Thymus (tissue), 11 donors: ENCODE measurements around the gene INSR. TPM values are rescaled to one million over a fixed set of nuclear protein-coding genes. Genes with fewer than 3 reads are reported as not detected.

ENCODE experiments used
- DNase-seq, 9 donors: peaks; one replicate each; pipeline ENCODE4 v3.0.0-alpha.2; 2013; ENCODE audit warnings: low spot score in 9 of 9, low read depth in 6 of 9, missing footprints in 1 of 9
- H3K27ac ChIP-seq, 2 donors: one replicate each; pipeline ENCODE4 v1.5.1; 2013; ENCODE audit warnings: control low read depth in 1 of 2, low read depth in 1 of 2, low read length in 1 of 2, mild to moderate bottlenecking in 1 of 2, moderate library complexity in 1 of 2
- H3K27me3 ChIP-seq, 2 donors: one replicate each; pipeline ENCODE4 v1.5.1; 2013; ENCODE audit warnings: low read length in 1 of 2; ENCODE audit not compliant: control insufficient read depth in 2 of 2, insufficient read depth in 1 of 2
- H3K36me3 ChIP-seq, 2 donors: one replicate each; pipeline ENCODE4 v1.5.1; 2013; ENCODE audit warnings: low read length in 1 of 2, mild to moderate bottlenecking in 1 of 2, moderate library complexity in 1 of 2; ENCODE audit not compliant: control insufficient read depth in 2 of 2, insufficient read depth in 2 of 2
- H3K4me1 ChIP-seq, 2 donors: one replicate each; pipeline ENCODE4 v1.5.1; 2013; ENCODE audit warnings: low read length in 2 of 2; ENCODE audit not compliant: control insufficient read depth in 2 of 2, insufficient read depth in 2 of 2
- H3K4me3 ChIP-seq, 2 donors: one replicate each; pipeline ENCODE4 v1.5.1; 2013; ENCODE audit warnings: low read length in 2 of 2, control low read depth in 1 of 2, mild to moderate bottlenecking in 1 of 2
- H3K9me3 ChIP-seq, 2 donors: one replicate each; pipeline ENCODE4 v1.5.1; 2013; ENCODE audit warnings: low read length in 1 of 2, mild to moderate bottlenecking in 1 of 2; ENCODE audit not compliant: control insufficient read depth in 2 of 2, insufficient read depth in 1 of 2
- WGBS: extraction: QIAGEN DNeasy Blood & Tissue Kit; methylation state at CpG from one replicate; pipeline ENCODE4 v1.1.7; 2013; 5-methylcytosine and 5-hydroxymethylcytosine counted together
- polyA plus RNA-seq: library from polyadenylated mRNA; stranded (reverse); fragments of 200-250 nt; gene quantifications from one replicate; pipeline ENCODE4 v1.2.3, GENCODE V29; 2013
- total RNA-seq: library from RNA; stranded (reverse); fragments of 120-200 nt; gene quantifications from one replicate; pipeline ENCODE4 v1.2.4, GENCODE V29; 2013
- donor health status: healthy.

Gene INSR
- total and polyA plus RNA-seq, 2 donors = 5.5 to 6.0 TPM

DNA sequence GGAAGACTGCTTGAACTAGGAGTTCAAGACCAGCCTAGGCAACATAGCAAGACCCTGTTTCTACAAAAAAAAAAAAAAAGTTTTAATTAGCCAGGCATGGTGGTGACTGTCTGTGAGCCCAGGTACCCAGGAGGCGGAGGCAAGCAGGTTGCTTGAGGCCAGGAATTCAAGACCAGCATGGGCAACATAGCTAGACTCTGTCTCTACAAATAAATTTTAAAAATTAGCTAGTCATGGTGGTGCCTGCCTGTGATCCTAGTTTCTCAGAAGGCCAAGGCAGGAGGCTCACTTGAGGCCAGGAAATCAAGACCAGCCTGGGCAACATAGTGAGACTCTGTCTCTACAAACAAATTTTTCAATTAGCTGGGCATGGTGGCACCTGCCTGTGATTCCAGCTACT lies 6.1 kb downstream of the INSR start:
- H3K27ac ChIP-seq = no peak overlapping the region
- peaks cover under 1 to 7% of the 10 kb centered on the region in 2 donors for H3K4me1 ChIP-seq
- DNase-seq = no peak
- H3K36me3 ChIP-seq = no peaks in the 10 kb centered on the region
- H3K27me3 ChIP-seq = peaks cover 0 to 6% of the 10 kb centered on the region in 2 donors
- H3K9me3 ChIP-seq = no peaks in the 10 kb centered on the region
- 100% methylated on average over 1 of the region's 1 CpG for WGBS
- no peak overlapping the region for H3K4me3 ChIP-seq

DNA sequence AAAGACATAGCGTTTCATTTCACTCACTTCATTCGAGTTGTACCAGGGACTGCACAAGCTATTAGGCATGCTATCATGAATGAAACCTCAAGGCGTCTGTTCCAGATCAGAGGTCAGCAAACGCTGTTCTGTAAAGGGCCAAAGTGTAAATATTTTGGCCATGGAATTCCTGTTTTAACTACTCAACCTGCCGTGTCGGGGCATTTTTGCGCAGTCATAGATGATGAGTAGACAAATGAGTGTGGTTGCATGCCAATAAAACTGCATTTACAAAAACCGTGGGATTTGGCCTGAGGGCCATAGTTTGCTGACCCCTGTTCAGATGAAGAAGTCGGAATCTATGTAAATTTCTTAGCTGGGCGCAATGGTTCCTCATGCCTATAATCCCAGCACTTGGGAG lies 6.5 kb downstream of the INSR start:
- WGBS = 96% methylated on average over 10 of the region's 10 CpGs
- H3K4me1 ChIP-seq = peaks cover 0 to 3% of the 10 kb centered on the region in 2 donors
- no peaks in the 10 kb centered on the region for H3K9me3 ChIP-seq
- H3K27ac ChIP-seq = no peak overlapping the region
- no peak for DNase-seq
- H3K4me3 ChIP-seq = no peak overlapping the region
- H3K36me3 ChIP-seq = no peaks in the 10 kb centered on the region
- H3K27me3 ChIP-seq = peaks cover 0 to 2% of the 10 kb centered on the region in 2 donors

DNA sequence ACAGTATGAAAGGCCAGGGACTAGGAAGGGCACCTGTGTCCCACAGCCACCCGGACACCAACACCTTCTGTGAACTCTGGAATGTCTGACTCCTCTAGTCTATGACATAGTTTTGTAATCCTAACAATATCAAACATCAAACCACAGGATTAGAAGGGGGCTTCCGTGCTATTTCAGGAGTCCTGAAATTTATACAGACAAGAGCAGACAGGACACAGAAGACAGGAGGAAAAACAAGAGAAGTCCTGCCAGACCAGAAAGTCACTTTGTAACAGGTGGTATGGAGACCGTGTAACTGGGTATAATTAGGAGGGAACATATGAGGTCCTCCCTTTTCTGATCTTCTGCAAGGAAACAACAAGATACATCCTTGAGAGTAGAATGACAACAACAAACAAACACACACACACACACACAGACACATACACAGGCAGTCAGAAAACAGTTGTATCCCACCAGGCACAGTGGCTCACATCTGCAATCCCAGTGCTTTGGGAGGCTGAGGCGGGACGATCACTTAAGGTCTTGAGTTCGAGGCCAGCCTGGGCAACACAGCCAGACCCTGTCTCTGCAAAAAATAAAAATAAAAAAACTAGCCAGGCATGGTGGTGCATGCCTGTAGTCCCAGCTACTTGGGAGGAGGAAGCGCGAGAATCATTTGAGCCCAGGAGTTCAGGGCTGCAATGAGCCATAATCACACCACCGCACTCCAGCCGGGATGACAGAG lies 13.1 kb downstream of the INSR start:
- 95% methylated on average over 10 of the region's 10 CpGs for WGBS

DNA sequence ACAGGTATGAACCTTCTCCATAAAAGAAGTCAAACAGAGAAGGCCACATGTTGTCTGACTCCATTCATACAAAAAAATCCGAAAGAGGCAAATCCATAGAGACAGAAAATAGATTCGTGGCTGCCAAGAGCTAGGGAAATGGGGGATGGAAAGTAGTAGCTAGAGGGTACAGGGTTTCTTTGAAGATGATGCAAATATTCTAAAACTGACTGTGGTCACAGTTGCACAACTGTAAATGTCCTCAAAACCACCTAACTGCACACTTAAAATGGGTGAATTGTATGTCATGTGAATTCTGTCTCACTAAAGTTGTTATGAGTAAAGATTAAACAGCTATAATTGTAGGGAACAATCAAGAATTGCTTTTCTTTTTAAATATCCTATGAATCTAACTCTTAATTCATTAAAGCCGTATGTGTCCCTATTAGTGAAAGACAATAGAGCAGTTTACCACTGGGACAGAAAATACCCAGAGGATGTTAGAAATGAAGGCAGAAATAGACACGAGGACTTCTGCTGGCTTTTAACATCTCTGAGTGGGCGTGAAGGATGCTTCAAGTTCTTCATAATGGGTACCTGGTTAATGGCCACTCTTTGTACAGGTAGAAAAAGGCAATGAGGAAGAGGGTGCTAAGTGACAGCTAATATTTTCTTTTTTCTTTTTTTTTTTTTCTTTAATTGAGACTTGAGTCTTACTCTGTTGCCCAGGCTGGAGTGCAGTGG lies 21.2 kb downstream of the INSR start:
- Histone ChIP-seq H3K4me3 (no peak overlapping the region), H3K27ac (no peak overlapping the region)

More for the DNA sequence above, 13.1 kb downstream of the INSR start:
- H3K4me1 ChIP-seq = no peaks in the 10 kb centered on the region
- no peaks in the 10 kb centered on the region for H3K36me3 ChIP-seq
- no peak for DNase-seq
- no peak overlapping the region for H3K27ac ChIP-seq
- no peak overlapping the region for H3K4me3 ChIP-seq
- H3K27me3 ChIP-seq = no peaks in the 10 kb centered on the region
- H3K9me3 ChIP-seq = no peaks in the 10 kb centered on the region

DNA sequence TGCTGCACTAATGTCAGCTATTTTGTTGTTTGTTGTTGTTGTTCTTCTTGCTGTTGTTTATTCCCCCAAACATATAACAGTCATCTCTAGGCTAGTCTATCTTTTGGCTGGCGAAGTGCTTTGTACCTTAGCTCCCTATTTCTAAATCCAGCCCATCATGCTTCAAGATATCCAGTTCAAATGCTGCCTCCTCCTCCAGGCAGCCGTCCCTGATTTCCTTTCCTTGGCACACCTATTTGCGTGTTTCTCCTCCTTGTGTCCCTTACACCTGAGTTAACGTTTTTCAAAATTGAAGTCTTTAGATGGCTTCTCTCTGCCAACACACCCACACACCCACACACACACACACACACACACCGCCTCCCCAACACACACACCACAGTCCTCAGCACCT lies 25.5 kb downstream of the INSR start:
- Histone ChIP-seq H3K36me3 (peaks cover 5 to 9% of the 10 kb centered on the region in 2 donors), H3K4me3 (no peak overlapping the region), H3K4me1 (no peaks in the 10 kb centered on the region), H3K27me3 (no peaks in the 10 kb centered on the region), H3K27ac (no peak overlapping the region), H3K9me3 (peaks cover 0 to 1% of the 10 kb centered on the region in 2 donors)
- 96% methylated on average over 5 of the region's 5 CpGs for WGBS
- no peak for DNase-seq

More for the DNA sequence above, 21.2 kb downstream of the INSR start:
- Histone ChIP-seq H3K9me3 (no peaks in the 10 kb centered on the region), H3K36me3 (no peaks in the 10 kb centered on the region), H3K4me1 (no peaks in the 10 kb centered on the region), H3K27me3 (no peaks in the 10 kb centered on the region)
- DNase-seq = peak in 1 of 9 donors; percentile 6
- WGBS = 77% methylated on average over 5 of the region's 5 CpGs

DNA sequence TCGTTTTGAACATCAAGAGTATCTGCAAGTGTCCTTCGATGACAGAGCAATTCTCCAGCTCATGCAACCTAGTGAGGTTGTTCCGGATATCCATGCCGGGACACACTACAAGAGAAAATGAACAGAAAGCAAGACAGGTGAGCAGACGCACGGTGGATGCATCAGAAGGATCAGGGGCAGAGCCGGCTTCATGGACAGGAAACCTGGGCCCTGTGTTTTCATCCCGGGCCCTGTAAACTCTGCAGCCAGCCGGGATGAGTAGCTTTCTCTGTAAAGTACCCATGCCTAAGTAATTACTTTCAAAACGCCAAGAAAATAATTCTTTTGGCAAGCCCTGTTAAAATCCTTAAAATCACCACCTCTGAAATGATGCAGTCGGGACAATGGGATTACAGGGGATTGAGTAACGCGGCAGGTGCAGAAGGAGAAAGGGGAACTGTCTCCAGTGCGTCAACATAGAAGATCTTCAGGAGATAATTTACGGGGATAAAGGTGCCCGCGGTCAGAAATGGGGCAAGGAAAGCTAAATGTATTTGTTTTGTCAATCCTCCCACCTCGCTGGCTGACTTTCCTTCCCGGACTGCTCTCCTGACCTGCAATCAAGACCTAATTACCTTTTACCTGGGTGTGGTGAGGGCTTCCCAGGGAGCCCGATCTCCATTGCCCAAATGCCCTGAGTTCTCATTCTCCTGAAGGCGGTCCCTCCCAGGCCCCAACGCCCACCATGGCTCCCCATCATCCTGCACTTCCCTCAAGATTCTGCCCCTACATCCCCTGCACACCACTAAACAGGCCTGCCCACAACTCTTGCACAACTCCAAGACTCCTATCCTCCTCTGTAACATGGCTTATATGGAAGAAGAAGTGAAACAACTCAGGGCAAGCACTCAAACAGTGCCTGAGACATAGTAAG lies 26.2 kb downstream of the INSR start:
- WGBS = 95% methylated on average over 22 of the region's 22 CpGs
- Histone ChIP-seq H3K27ac (no peak overlapping the region), H3K27me3 (no peaks in the 10 kb centered on the region), H3K36me3 (peaks cover 5 to 9% of the 10 kb centered on the region in 2 donors), H3K4me3 (no peak overlapping the region), H3K4me1 (no peaks in the 10 kb centered on the region), H3K9me3 (peaks cover 0 to 1% of the 10 kb centered on the region in 2 donors)
- DNase-seq = no peak

DNA sequence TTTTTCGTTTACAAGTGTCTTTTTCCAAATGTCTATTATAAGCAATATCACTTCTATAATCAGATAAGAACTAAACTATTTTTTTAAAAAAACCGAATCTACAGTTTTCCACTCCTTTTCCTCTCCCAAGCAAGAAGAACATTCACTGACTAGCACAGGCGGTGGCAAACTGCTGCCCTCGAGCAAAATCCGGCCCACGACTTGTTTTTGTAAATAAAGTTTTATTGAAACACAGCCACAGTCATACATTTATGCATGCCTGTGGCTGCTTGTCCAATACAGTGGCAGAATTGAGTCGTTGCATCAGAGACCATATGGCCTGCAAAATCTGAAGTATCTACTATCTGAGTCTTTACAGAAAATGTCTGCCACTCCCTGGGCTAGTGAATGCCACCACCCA lies 27.4 kb downstream of the INSR start:
- no peak overlapping the region for H3K4me3 ChIP-seq
- 97% methylated on average over 7 of the region's 7 CpGs for WGBS
- H3K9me3 ChIP-seq = peaks cover 0 to 1% of the 10 kb centered on the region in 2 donors
- no peaks in the 10 kb centered on the region for H3K27me3 ChIP-seq
- H3K4me1 ChIP-seq = no peaks in the 10 kb centered on the region
- H3K36me3 ChIP-seq = peaks cover 5 to 9% of the 10 kb centered on the region in 2 donors
- no peak overlapping the region for H3K27ac ChIP-seq
- no peak for DNase-seq

DNA sequence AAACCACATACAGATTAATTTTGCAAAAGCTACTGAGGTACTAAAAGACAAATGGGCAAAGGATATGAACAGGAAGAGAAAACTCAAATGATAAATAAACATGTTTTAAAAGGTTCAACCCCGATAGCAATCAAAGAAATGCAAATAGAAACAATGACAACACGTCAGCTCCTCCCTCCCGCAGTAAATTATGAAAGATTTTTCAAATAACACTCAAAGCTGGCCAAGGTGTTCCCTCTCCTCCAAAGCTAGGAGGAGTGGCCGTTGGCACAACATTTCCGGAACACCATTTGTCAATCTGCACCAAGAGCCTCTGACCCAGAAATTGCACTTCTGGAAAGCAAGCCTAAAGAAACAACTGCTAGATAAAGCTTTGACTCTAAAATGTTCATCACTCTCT lies 28.3 kb downstream of the INSR start:
- Histone ChIP-seq H3K27me3 (no peaks in the 10 kb centered on the region), H3K36me3 (peaks cover 5 to 9% of the 10 kb centered on the region in 2 donors), H3K4me3 (no peak overlapping the region), H3K27ac (no peak overlapping the region), H3K9me3 (peaks cover 0 to 1% of the 10 kb centered on the region in 2 donors), H3K4me1 (no peaks in the 10 kb centered on the region)
- DNase-seq = no peak
- 91% methylated on average over 5 of the region's 5 CpGs for WGBS
